GM23248 (cell line): ENCODE measurements around the gene GCLC.

Experiments
- EZH2 ChIP-seq: fragments of 200-600 bp; sonication (generic); IDR thresholded peaks from 2 replicates; pipeline ENCODE4 v1.6.1; 2018; ENCODE audit warnings: antibody characterized with exemption, mild to moderate bottlenecking; ENCODE audit not compliant: insufficient read depth, poor library complexity, severe bottlenecking
- EZH2phosphoT487 ChIP-seq: fragments of 200-600 bp; sonication (generic); IDR thresholded peaks from 2 replicates; pipeline ENCODE4 v1.6.1; 2018; ENCODE audit warnings: antibody characterized with exemption, moderate library complexity, mild to moderate bottlenecking, low read depth; ENCODE audit not compliant: insufficient read depth

DNA sequence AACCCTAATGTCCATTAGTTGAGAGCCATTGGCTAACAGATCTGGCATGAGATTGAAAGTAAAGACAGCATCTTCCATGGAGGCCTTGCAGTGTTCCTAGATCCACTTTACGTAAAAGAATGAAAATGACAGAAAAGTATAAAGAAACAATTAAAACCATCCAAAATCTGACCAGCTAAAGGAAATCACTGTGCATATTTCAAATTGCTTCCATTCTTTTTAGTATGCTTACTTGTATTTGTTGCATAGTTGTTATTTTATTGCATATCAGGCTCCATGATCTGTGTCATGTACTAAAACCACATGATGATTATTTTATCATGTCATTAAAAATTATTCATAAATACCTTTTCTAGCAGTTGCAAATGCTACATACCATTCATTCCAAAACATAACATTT lies 67.9 kb downstream of the GCLC start:
- TF ChIP-seq EZH2 = no peak
- TF ChIP-seq EZH2phosphoT487 = no peak
